A549 (cell line): ENCODE results near the gene NDUFB7. TPM values are rescaled to one million over a fixed set of nuclear protein-coding genes. Genes with fewer than 3 reads are reported as not detected.

Experiments
- ATAC-seq, 2 experiments: fragments of 200-7000 bp in 1 of 2; fragments of >200 bp in 1 of 2; cut with Nextera tagmentation in 1 of 2; cut with Tn5 transposase in 1 of 2; 3 replicates each; pipeline versions ENCODE4 v1.8.0 to v1.9.1; 2018 to 2020; ENCODE audit warnings: mild to moderate bottlenecking in 1 of 2, moderate library complexity in 1 of 2
- CTCF ChIA-PET: fragments of 300-600 bp; sonication (Branson Sonifier 250); formaldehyde crosslinking; extraction: SDS; loops from one replicate; lab custom pipeline; 2021; ENCODE audit warnings: antibody characterized with exemption, inconsistent platforms; lab: Yijun Ruan, JAX
- POLR2A ChIA-PET: fragments of 350-600 bp; formaldehyde crosslinking; extraction: SDS; loops from one replicate; lab custom pipeline; 2021; ENCODE audit warnings: antibody characterized with exemption, inconsistent platforms; lab: Yijun Ruan, JAX
- DNase-seq, 2 experiments: peaks; one replicate each; pipeline versions ENCODE4 v3.0.0 to v3.0.0-alpha.2; 2011 to 2016; ENCODE audit warnings: low read depth in 1 of 2, low spot score in 1 of 2
- FAIRE-seq: peaks from 2 replicates; lab custom pipeline; 2011; peaks lifted over from hg19 to GRCh38; lab: Jason Lieb, UNC
- H3K27ac ChIP-seq, 2 experiments: fragments of >200 bp; sonication (Bioruptor Twin); formaldehyde crosslinking; 3 replicates each; pipeline ENCODE4 v1.5.1; 2016 to 2017
- H3K4me1 ChIP-seq: fragments of >200 bp; sonication (Bioruptor Twin); formaldehyde crosslinking; 3 replicates; pipeline ENCODE4 v1.6.1; 2016
- H3K4me2 ChIP-seq: fragments of >200 bp; sonication (Bioruptor Twin); formaldehyde crosslinking; 3 replicates; pipeline ENCODE4 v1.6.1; 2016
- H3K4me3 ChIP-seq: fragments of >200 bp; sonication (Bioruptor Twin); formaldehyde crosslinking; 3 replicates; pipeline ENCODE4 v1.5.1; 2016
- H3K9me3 ChIP-seq: fragments of >200 bp; sonication (Bioruptor Twin); formaldehyde crosslinking; 3 replicates; pipeline ENCODE4 v1.6.1; 2016
- CBX8 ChIP-seq: fragments of 200-600 bp; sonication (generic); IDR thresholded peaks from 2 replicates; pipeline ENCODE4 v1.6.1; 2016
- CEBPB ChIP-seq, 2 experiments: fragments of >200 bp in 1 of 2; sonication (Bioruptor Twin) in 1 of 2; formaldehyde crosslinking in 1 of 2; IDR thresholded peaks; 2 replicates each; pipeline ENCODE4 v1.6.1; 2012 to 2016
- CHD2 ChIP-seq: fragments of 150-350 bp; IDR thresholded peaks from 2 replicates; pipeline ENCODE4 v1.6.1; 2014; ENCODE audit warnings: low read length; ENCODE audit not compliant: partially characterized antibody
- CTCF ChIP-seq: fragments of >200 bp; sonication (Bioruptor Twin); formaldehyde crosslinking; IDR thresholded peaks from 3 replicates; pipeline ENCODE4 v1.5.1; 2016
- EHMT2 ChIP-seq: fragments of 200-600 bp; sonication (generic); IDR thresholded peaks from 2 replicates; pipeline ENCODE4 v1.6.1; 2016; ENCODE audit warnings: antibody characterized with exemption, low read depth, mild to moderate bottlenecking, moderate library complexity
- FOSL2 ChIP-seq, 2 experiments: fragments of 450-650 bp in 1 of 2; fragments of >200 bp in 1 of 2; sonication (Bioruptor Twin) in 1 of 2; formaldehyde crosslinking; IDR thresholded peaks; 2 replicates each; pipeline versions ENCODE4 v1.5.0 to v1.6.1; 2016 to 2020; ENCODE audit warnings: mild to moderate bottlenecking in 1 of 2, moderate library complexity in 1 of 2
- FOXS1 ChIP-seq: fragments of 250-450 bp; sonication (Bioruptor Pico); IDR thresholded peaks from 2 replicates; pipeline ENCODE4 v1.5.0; 2020; ENCODE audit warnings: mild to moderate bottlenecking, moderate library complexity
- GATA3 ChIP-seq: IDR thresholded peaks from 2 replicates; pipeline ENCODE4 v1.6.1; 2012; ENCODE audit warnings: borderline replicate concordance
- HDAC2 ChIP-seq: fragments of 200-600 bp; sonication (generic); IDR thresholded peaks from 2 replicates; pipeline ENCODE4 v1.6.1; 2016
- HES2 ChIP-seq: fragments of >200 bp; sonication (Bioruptor Twin); formaldehyde crosslinking; IDR thresholded peaks from 2 replicates; pipeline ENCODE4 v1.6.1; 2016
- HEYL ChIP-seq: fragments of 250-450 bp; sonication (Bioruptor Pico); IDR thresholded peaks from 2 replicates; pipeline ENCODE4 v1.8.0; 2021; ENCODE audit warnings: mild to moderate bottlenecking, moderate library complexity
- HMGXB4 ChIP-seq: fragments of 250-450 bp; sonication (Bioruptor Pico); IDR thresholded peaks from 2 replicates; pipeline ENCODE4 v1.5.0; 2021; ENCODE audit warnings: mild to moderate bottlenecking, moderate library complexity, borderline replicate concordance
- HOXA7 ChIP-seq: fragments of 250-450 bp; sonication (Bioruptor Pico); IDR thresholded peaks from 2 replicates; pipeline ENCODE4 v1.5.0; 2020; ENCODE audit warnings: mild to moderate bottlenecking, moderate library complexity
- HOXB13 ChIP-seq: fragments of 250-450 bp; sonication (Bioruptor Pico); IDR thresholded peaks from 2 replicates; pipeline ENCODE4 v1.5.0; 2020; ENCODE audit warnings: low read depth, mild to moderate bottlenecking, moderate library complexity
- JUNB ChIP-seq: fragments of >200 bp; sonication (Bioruptor Twin); formaldehyde crosslinking; IDR thresholded peaks from 2 replicates; pipeline ENCODE4 v1.6.1; 2016
- MAFK ChIP-seq: fragments of 450-650 bp; IDR thresholded peaks from 2 replicates; pipeline ENCODE4 v1.6.1; 2014; ENCODE audit not compliant: partially characterized antibody
- MAZ ChIP-seq: fragments of 150-350 bp; IDR thresholded peaks from 2 replicates; pipeline ENCODE4 v1.6.1; 2014; ENCODE audit warnings: antibody characterized with exemption, low read depth, low read length, borderline replicate concordance
- NFE2L2 ChIP-seq: fragments of 150-350 bp; conservative IDR thresholded peaks from 2 replicates; pipeline ENCODE4 v1.6.1; 2014; ENCODE audit warnings: low read length
- NPAS2 ChIP-seq: fragments of 250-450 bp; sonication (Bioruptor Pico); IDR thresholded peaks from 2 replicates; pipeline ENCODE4 v1.8.0; 2022; ENCODE audit warnings: mild to moderate bottlenecking, moderate library complexity, borderline replicate concordance
- NR3C1 ChIP-seq: fragments of >200 bp; sonication (Bioruptor Twin); formaldehyde crosslinking; IDR thresholded peaks from 3 replicates; pipeline ENCODE4 v1.6.1; 2017
- POLR2AphosphoS2 ChIP-seq: conservative IDR thresholded peaks from 2 replicates; pipeline ENCODE4 v1.6.1; 2012; ENCODE audit warnings: low read length, improper control_type of control experiment, inconsistent platforms
- RCOR1 ChIP-seq: fragments of 150-350 bp; IDR thresholded peaks from 2 replicates; pipeline ENCODE4 v1.6.1; 2014; ENCODE audit warnings: antibody characterized with exemption, low read length, low read depth
- SREBF2 ChIP-seq: fragments of 450-650 bp; IDR thresholded peaks from 2 replicates; pipeline ENCODE4 v1.6.1; 2014; ENCODE audit warnings: mild to moderate bottlenecking, moderate library complexity
- ZFP36 ChIP-seq: fragments of 450-650 bp; IDR thresholded peaks from 2 replicates; pipeline ENCODE4 v1.6.1; 2014; ENCODE audit warnings: borderline replicate concordance; ENCODE audit not compliant: partially characterized antibody
- WGBS: methylation state at CpG from one replicate; pipeline ENCODE4 v1.1.6; 2017; ENCODE audit errors: missing lambda C conversion rate; 5-methylcytosine and 5-hydroxymethylcytosine counted together
- polyA plus RNA-seq, 4 experiments: library from polyadenylated mRNA; depleted of rRNA in 3 of 4; stranded (reverse); fragments of >200 nt; fragmentation: RNase III in 1 of 4; extraction: RNeasy Plus Mini Kit Qiagen cat#74134 plus additional on column Dnase treatment in 1 of 4; gene quantifications; 2 replicates in 3 of 4; 3 replicates in 1 of 4; pipeline ENCODE4 v1.2.3, GENCODE V29; 2011 to 2017
- TF ChIP-seq, protein P1 (sequence below): fragments of 250-450 bp; sonication (Bioruptor Pico); IDR thresholded peaks from 2 replicates; pipeline ENCODE4 v1.5.0; 2020; ENCODE audit warnings: low read depth, mild to moderate bottlenecking, moderate library complexity

NDUFB7 gene
- polyA plus RNA-seq, 2 of the 4 experiments (the other 2 are of a cell fraction), result 82.3 to 158 TPM

GRCh38 chr19:14550201-14550754 lies 21.6 kb downstream of the NDUFB7 start:
- Histone ChIP-seq H3K4me1 (peaks cover 18% of the 10 kb centered on the region; the same call in 2 of the 3 replicates), H3K4me3 (no peak overlapping the region), H3K9me3 (no peaks in the 10 kb centered on the region), H3K27ac (peak overlapping the region in 1 of 2 experiments; percentile 14; a peak in 1 of 6 replicates), H3K4me2 (no peak overlapping the region)
- ATAC-seq, result peak in 1 of 2 experiments; percentile 25; a peak in 3 of 6 replicates
- 68% methylated on average over 14 of the region's 15 CpGs for WGBS
- no peak for DNase-seq
- TF ChIP-seq NR3C1 (no peak), NPAS2 (CRISPR knock-in tag) (no peak), GATA3 (no peak), NFE2L2 (no peak)
- CTCF ChIA-PET, result interaction anchor here (1.4 kb wide), 1 partner anchor 23 kb away, joined by 6 read pairs; no protein-coding TSS in a partner anchor
- POLR2A ChIA-PET, result no interaction called here
- FAIRE-seq, result no peak

DNA sequence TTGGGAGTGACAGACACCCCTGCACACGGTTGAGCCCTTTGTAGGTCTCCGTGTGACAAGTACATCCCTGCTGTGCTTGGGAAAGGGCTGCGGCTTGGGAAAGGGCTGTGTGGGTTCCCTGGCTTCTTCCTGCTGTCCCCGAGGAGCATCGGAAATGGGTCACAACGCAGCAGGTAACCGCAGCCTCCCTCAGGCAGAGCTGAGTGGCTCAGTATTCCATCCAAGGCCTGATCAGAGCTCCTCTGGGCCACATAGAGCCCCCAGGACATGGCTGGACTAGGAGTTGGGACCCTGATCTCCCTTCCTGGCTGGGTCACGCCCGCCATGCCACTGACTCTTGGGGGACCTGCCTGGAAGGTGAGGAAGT lies 26.2 kb downstream of the NDUFB7 start:
- Histone ChIP-seq H3K27ac (no peak overlapping the region), H3K4me1 (peaks cover 9% of the 10 kb centered on the region; the same call in 2 of the 3 replicates), H3K9me3 (no peaks in the 10 kb centered on the region), H3K4me3 (no peak overlapping the region), H3K4me2 (no peak overlapping the region)
- ChIA-PET CTCF (interaction anchor here (1.3 to 3.2 kb wide), 3 partner anchors 9 to 28 kb away, joined by 4 to 15 read pairs (median 5); no protein-coding TSS in a partner anchor), POLR2A (no interaction called here)
- no peak for FAIRE-seq
- 100% methylated on average over 3 of the region's 9 CpGs for WGBS
- TF ChIP-seq, protein P1, sequence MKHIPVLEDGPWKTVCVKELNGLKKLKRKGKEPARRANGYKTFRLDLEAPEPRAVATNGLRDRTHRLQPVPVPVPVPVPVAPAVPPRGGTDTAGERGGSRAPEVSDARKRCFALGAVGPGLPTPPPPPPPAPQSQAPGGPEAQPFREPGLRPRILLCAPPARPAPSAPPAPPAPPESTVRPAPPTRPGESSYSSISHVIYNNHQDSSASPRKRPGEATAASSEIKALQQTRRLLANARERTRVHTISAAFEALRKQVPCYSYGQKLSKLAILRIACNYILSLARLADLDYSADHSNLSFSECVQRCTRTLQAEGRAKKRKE (CRISPR knock-in tag), result no peak
- TF ChIP-seq POLR2AphosphoS2, result no peak
- TF ChIP-seq CTCF, result no peak
- no peak for DNase-seq
- ATAC-seq, result no peak

DNA sequence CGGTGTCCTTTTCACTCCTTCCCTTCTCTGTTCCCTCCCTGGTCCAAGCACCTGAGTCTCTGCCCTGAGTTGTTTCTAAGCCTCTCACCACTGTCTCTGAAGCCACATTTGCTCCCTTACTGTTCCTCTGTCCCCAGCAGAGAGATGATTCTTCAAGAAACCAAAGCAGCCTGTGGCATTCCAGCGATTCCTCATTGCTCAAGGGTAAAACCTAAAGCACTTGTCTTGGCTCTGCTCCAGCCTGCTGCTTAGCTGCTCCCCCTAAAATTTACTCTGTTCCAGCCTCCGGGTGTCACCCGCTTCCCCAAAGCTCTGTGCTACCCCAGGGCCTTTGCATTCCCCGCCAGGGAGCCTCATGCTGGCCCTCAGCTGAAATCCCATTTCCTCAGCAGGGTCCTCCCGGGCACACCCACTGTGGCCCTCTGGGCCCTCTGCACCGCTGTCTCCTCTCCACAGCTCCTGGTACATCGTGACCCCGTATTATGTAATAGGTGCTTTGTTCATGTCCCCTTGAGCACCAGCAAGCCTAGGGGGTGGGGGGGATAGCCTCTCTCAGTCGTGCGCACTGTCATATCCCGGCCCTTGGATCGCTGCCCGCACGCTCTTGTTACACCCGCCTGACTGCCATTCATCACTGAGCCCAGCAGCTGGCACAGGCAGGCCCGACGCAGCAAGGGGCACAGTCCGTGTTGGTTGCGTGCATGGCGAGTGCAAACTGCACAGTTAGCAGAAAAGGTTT lies 26.7 kb downstream of the NDUFB7 start:
- peaks cover 3% of the 10 kb centered on the region; the same call in 1 of the 3 replicates for H3K4me1 ChIP-seq
- no peak for ATAC-seq
- H3K27ac ChIP-seq, result no peak overlapping the region
- DNase-seq, result no peak
- H3K4me2 ChIP-seq, result no peak overlapping the region
- TF ChIP-seq FOXS1 (CRISPR knock-in tag), result no peak
- peak; percentile 47 for TF ChIP-seq MAFK
- TF ChIP-seq HDAC2, result no peak
- FAIRE-seq, result no peak
- H3K4me3 ChIP-seq, result no peak overlapping the region
- POLR2A ChIA-PET, result no interaction called here
- H3K9me3 ChIP-seq, result no peaks in the 10 kb centered on the region
- WGBS, result 90% methylated on average over 21 of the region's 21 CpGs
- CTCF ChIA-PET, result interaction anchor here (1.3 to 3.2 kb wide), 3 partner anchors 9 to 29 kb away, joined by 4 to 15 read pairs (median 5); no protein-coding TSS in a partner anchor

GRCh38 chr19:14544047-14544446 lies 27.8 kb downstream of the NDUFB7 start:
- ChIA-PET POLR2A (no interaction called here), CTCF (interaction anchor here (3.2 kb wide), 1 partner anchor 12 kb away, joined by 15 read pairs; no protein-coding TSS in a partner anchor)
- Histone ChIP-seq H3K27ac (no peak overlapping the region), H3K4me1 (no peaks in the 10 kb centered on the region; the same call in 2 of the 3 replicates), H3K4me2 (no peak overlapping the region), H3K4me3 (no peak overlapping the region), H3K9me3 (no peaks in the 10 kb centered on the region)
- no peak for ATAC-seq
- FAIRE-seq, result no peak
- WGBS, result 78% methylated on average over 4 of the region's 5 CpGs
- DNase-seq, result no peak
- TF ChIP-seq CBX8 (no peak), CHD2 (no peak), ZFP36 (no peak), CEBPB (IDR thresholded peaks at IDR 0.05) (no peak), FOSL2 (IDR thresholded peaks at IDR 0.05) (no peak), FOSL2 (CRISPR knock-in tag; IDR thresholded peaks at IDR 0.05) (no peak), HOXB13 (CRISPR knock-in tag) (no peak), HES2 (no peak), HEYL (CRISPR knock-in tag) (no peak), MAZ (no peak), JUNB (no peak), POLR2AphosphoS2 (no peak), HMGXB4 (CRISPR knock-in tag) (no peak), SREBF2 (no peak), FOXS1 (CRISPR knock-in tag) (no peak), EHMT2 (no peak), RCOR1 (no peak), HOXA7 (CRISPR knock-in tag) (no peak)
